Sigmoid colon (tissue), 4 donors: ENCODE data around the gene IGSF9B.

ENCODE experiments used
- CTCF ChIP-seq, 4 experiments: fragments of 450-650 bp in 3 of 4; fragments of 200-600 bp in 1 of 4; IDR thresholded peaks; one replicate each; pipeline ENCODE4 v1.5.1; 2016 to 2019; ENCODE audit warnings: antibody characterized with exemption in 4 of 4, mild to moderate bottlenecking in 3 of 4, moderate library complexity in 2 of 4
- EP300 ChIP-seq, 4 donors: sonication (generic); formaldehyde crosslinking; IDR thresholded peaks; one replicate each; pipeline ENCODE4 v1.6.1; 2017; ENCODE audit warnings: antibody characterized with exemption in 4 of 4
- POLR2A ChIP-seq, 2 donors: fragments of 450-650 bp; IDR thresholded peaks; one replicate each; pipeline ENCODE4 v1.6.1; 2016; ENCODE audit warnings: antibody characterized with exemption in 2 of 2, mild to moderate bottlenecking in 2 of 2, moderate library complexity in 2 of 2
- POLR2AphosphoS5 ChIP-seq, 4 donors: sonication (generic); formaldehyde crosslinking; IDR thresholded peaks; one replicate each; pipeline ENCODE4 v1.6.1; 2017; ENCODE audit warnings: antibody characterized with exemption in 4 of 4

GRCh38 chr11:133893381-133893780 lies 63.4 kb downstream of the IGSF9B start:
- no peak for TF ChIP-seq CTCF (IDR thresholded peaks at IDR 0.05)
- no peak for TF ChIP-seq POLR2A (IDR thresholded peaks at IDR 0.05)
- no peak for TF ChIP-seq EP300 (IDR thresholded peaks at IDR 0.05)
- TF ChIP-seq POLR2AphosphoS5 (IDR thresholded peaks at IDR 0.05): no peak
